HepG2 (cell line): ENCODE data around the gene PEX14. TPM values are rescaled to one million over a fixed set of nuclear protein-coding genes. Genes with fewer than 3 reads are reported as not detected.

Source experiments
- DPF2 ChIP-seq: sonication (generic); formaldehyde crosslinking; IDR thresholded peaks from 2 replicates; pipeline ENCODE4 v1.4.0; 2020; ENCODE audit warnings: mild to moderate bottlenecking, low read depth, missing genetic modification reagents, borderline replicate concordance
- JUND ChIP-seq: sonication (generic); formaldehyde crosslinking; IDR thresholded peaks from 2 replicates; pipeline ENCODE4 v1.8.0; 2022; ENCODE audit warnings: mild to moderate bottlenecking, missing genetic modification reagents
- MTA3 ChIP-seq: sonication (generic); formaldehyde crosslinking; IDR thresholded peaks from 2 replicates; pipeline ENCODE4 v1.4.0; 2020; ENCODE audit warnings: missing genetic modification reagents
- NFE2 ChIP-seq: sonication (generic); formaldehyde crosslinking; IDR thresholded peaks from 2 replicates; pipeline ENCODE4 v1.4.0; 2020; ENCODE audit warnings: missing genetic modification reagents
- NFKBIZ ChIP-seq: IDR thresholded peaks from 2 replicates; pipeline ENCODE4 v1.6.1; 2018; ENCODE audit warnings: missing genetic modification reagents, missing compliant biosample characterization
- NR2F1 ChIP-seq, 2 experiments: fragments of 450-650 bp in 1 of 2; formaldehyde crosslinking in 1 of 2; IDR thresholded peaks; 2 replicates each; pipeline versions ENCODE4 v1.5.0 to v1.6.1; 2016 to 2020; ENCODE audit warnings: mild to moderate bottlenecking in 1 of 2, missing compliant biosample characterization in 1 of 2, missing genetic modification reagents in 1 of 2, moderate library complexity in 1 of 2
- ZBTB21 ChIP-seq: sonication (generic); formaldehyde crosslinking; IDR thresholded peaks from 2 replicates; pipeline ENCODE4 v1.4.0; 2020; ENCODE audit warnings: missing genetic modification reagents
- ZBTB42 ChIP-seq: sonication (generic); formaldehyde crosslinking; IDR thresholded peaks from 2 replicates; pipeline ENCODE4 v1.5.0; 2020; ENCODE audit warnings: mild to moderate bottlenecking, missing genetic modification reagents
- ZFP36 ChIP-seq: fragments of 150-350 bp; IDR thresholded peaks from 2 replicates; pipeline ENCODE4 v1.6.1; 2018; ENCODE audit warnings: borderline replicate concordance, low read length, low read depth; ENCODE audit not compliant: partially characterized antibody
- ZNF12 ChIP-seq: sonication (generic); formaldehyde crosslinking; IDR thresholded peaks from 2 replicates; pipeline ENCODE4 v1.5.0; 2020; ENCODE audit warnings: missing genetic modification reagents
- ZNF24 ChIP-seq: fragments of 450-650 bp; IDR thresholded peaks from 2 replicates; pipeline ENCODE4 v1.6.1; 2017; ENCODE audit warnings: antibody characterized with exemption, mild to moderate bottlenecking
- ZNF562 ChIP-seq: sonication (generic); formaldehyde crosslinking; IDR thresholded peaks from 2 replicates; pipeline ENCODE4 v1.8.0; 2022; ENCODE audit warnings: missing genetic modification reagents, borderline replicate concordance
- ZNF572 ChIP-seq: sonication (generic); formaldehyde crosslinking; IDR thresholded peaks from 2 replicates; pipeline ENCODE4 v1.5.1; 2020; ENCODE audit warnings: mild to moderate bottlenecking, missing genetic modification reagents
- ZNF598 ChIP-seq: sonication (generic); formaldehyde crosslinking; IDR thresholded peaks from 2 replicates; pipeline ENCODE4 v1.5.1; 2020; ENCODE audit warnings: mild to moderate bottlenecking, missing genetic modification reagents, borderline replicate concordance
- ZNF747 ChIP-seq: sonication (generic); formaldehyde crosslinking; IDR thresholded peaks from 2 replicates; pipeline ENCODE4 v1.8.1; 2023; ENCODE audit warnings: missing genetic modification reagents, mild to moderate bottlenecking, borderline replicate concordance
- ZSCAN31 ChIP-seq: sonication (generic); formaldehyde crosslinking; IDR thresholded peaks from 2 replicates; pipeline ENCODE4 v1.5.0; 2020; ENCODE audit warnings: low read depth, mild to moderate bottlenecking, missing genetic modification reagents
- polyA plus RNA-seq, 8 experiments: library from polyadenylated mRNA; depleted of rRNA in 3 of 8; stranded (reverse) in 7 of 8; unstranded in 1 of 8; fragments of >200 nt; fragmentation: Illumina TruSeq in 4 of 8; extraction: Trizol in 4 of 8; gene quantifications; 2 replicates each; pipeline versions ENCODE4 v1.2.1 to v1.2.3, GENCODE V29; 2011 to 2016; ENCODE audit warnings: low read depth in 4 of 8, missing spikeins in 1 of 8, mixed read lengths in 1 of 8; ENCODE audit not compliant: insufficient read depth in 1 of 8
- total RNA-seq, 5 experiments: library from RNA; depleted of rRNA; stranded (reverse); fragments of >200 nt; fragmentation: Illumina TruSeq; extraction: Trizol; gene quantifications; 2 replicates each; pipeline ENCODE4 v1.2.3, GENCODE V29; 2016; ENCODE audit warnings: low read depth in 1 of 5
- TF ChIP-seq, protein P1 (sequence below): IDR thresholded peaks from 2 replicates; pipeline ENCODE4 v1.6.1; 2016
- TF ChIP-seq, protein P2 (sequence below): sonication (generic); formaldehyde crosslinking; IDR thresholded peaks from 2 replicates; pipeline ENCODE4 v1.9.0; 2021; ENCODE audit warnings: missing genetic modification reagents, borderline replicate concordance
- TF ChIP-seq, protein P3 (sequence below): sonication (generic); formaldehyde crosslinking; IDR thresholded peaks from 2 replicates; pipeline ENCODE4 v1.8.0; 2022; ENCODE audit warnings: missing genetic modification reagents, low read depth, mild to moderate bottlenecking, borderline replicate concordance
- TF ChIP-seq, protein P4 (sequence below): sonication (generic); formaldehyde crosslinking; IDR thresholded peaks from 2 replicates; pipeline ENCODE4 v1.5.0; 2020; ENCODE audit warnings: mild to moderate bottlenecking, missing genetic modification reagents, borderline replicate concordance
- TF ChIP-seq, protein P5 (sequence below): sonication (generic); formaldehyde crosslinking; IDR thresholded peaks from 2 replicates; pipeline ENCODE4 v1.8.0; 2022; ENCODE audit warnings: missing genetic modification reagents, mild to moderate bottlenecking, moderate library complexity, borderline replicate concordance

The PEX14 gene
- total and polyA plus RNA-seq, 2 of the 13 experiments (the other 11 are each of a cell fraction or from before 2014, with no cell fraction given), result 6.5 to 9.9 TPM

DNA sequence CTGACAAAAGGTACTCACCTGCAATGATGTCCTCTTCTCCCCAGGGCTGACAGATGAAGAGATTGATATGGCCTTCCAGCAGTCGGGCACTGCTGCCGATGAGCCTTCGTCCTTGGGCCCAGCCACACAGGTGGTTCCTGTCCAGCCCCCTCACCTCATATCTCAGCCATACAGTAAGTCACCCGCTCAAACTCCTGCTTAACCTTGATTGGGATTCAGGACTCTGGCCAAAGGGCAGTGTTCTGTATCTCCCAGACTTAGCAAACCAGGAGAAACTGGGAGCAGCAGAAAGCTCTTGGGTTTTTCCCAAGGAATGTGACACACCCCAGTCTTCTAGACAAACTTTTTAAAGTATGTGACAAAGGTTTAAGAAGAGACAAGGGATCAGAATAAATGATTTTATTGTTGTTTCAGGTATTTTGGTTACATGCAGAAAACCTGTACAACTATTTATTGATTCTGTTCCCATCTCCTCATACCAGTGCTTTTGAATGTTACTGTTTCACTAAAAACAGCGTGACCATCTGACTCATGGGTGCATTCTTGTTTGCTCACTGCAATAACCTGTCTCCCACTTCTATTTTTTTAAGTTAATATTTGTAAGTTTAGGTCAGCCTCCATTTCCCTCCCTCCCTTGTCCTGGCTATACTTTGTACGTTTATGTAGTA lies 124.6 kb downstream of the PEX14 start (continued):
- TF ChIP-seq, protein P1, sequence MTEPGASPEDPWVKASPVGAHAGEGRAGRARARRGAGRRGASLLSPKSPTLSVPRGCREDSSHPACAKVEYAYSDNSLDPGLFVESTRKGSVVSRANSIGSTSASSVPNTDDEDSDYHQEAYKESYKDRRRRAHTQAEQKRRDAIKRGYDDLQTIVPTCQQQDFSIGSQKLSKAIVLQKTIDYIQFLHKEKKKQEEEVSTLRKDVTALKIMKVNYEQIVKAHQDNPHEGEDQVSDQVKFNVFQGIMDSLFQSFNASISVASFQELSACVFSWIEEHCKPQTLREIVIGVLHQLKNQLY (CRISPR knock-in tag), result 0 out of 2 replicates have a peak, but pooled peaks have one; percentile 16
- TF ChIP-seq, protein P2, sequence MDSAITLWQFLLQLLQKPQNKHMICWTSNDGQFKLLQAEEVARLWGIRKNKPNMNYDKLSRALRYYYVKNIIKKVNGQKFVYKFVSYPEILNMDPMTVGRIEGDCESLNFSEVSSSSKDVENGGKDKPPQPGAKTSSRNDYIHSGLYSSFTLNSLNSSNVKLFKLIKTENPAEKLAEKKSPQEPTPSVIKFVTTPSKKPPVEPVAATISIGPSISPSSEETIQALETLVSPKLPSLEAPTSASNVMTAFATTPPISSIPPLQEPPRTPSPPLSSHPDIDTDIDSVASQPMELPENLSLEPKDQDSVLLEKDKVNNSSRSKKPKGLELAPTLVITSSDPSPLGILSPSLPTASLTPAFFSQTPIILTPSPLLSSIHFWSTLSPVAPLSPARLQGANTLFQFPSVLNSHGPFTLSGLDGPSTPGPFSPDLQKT, result no peak
- TF ChIP-seq ZNF572 (CRISPR knock-in tag) (no peak), NFE2 (CRISPR knock-in tag) (no peak), ZNF12 (CRISPR knock-in tag) (no peak), MTA3 (no peak), ZNF598 (peak; percentile 50; the same call in 1 of the 2 replicates), ZBTB21 (no peak), ZNF24 (no peak), ZNF562 (CRISPR knock-in tag) (no peak), ZFP36 (no peak), DPF2 (peak; percentile 60; the same call in 1 of the 2 replicates), JUND (CRISPR knock-in tag) (0 out of 2 replicates have a peak, but pooled peaks have one; percentile 13), NR2F1 (CRISPR knock-in tag; IDR thresholded peaks at IDR 0.05) (no peak), NFKBIZ (no peak), ZSCAN31 (CRISPR knock-in tag) (0 out of 2 replicates have a peak, but pooled peaks have one; percentile 51), ZBTB42 (no peak), ZNF747 (CRISPR knock-in tag) (no peak)
- TF ChIP-seq, protein P3, sequence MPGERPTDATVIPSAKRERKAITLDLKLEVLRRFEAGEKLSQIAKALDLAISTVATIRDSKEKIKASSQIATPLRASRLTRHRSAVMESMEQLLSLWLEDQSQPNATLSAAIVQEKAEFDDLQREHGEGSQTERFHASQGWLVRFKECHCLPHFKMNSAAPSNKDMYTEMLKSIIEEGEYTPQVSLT (CRISPR knock-in tag), result no peak
- TF ChIP-seq, protein P4, sequence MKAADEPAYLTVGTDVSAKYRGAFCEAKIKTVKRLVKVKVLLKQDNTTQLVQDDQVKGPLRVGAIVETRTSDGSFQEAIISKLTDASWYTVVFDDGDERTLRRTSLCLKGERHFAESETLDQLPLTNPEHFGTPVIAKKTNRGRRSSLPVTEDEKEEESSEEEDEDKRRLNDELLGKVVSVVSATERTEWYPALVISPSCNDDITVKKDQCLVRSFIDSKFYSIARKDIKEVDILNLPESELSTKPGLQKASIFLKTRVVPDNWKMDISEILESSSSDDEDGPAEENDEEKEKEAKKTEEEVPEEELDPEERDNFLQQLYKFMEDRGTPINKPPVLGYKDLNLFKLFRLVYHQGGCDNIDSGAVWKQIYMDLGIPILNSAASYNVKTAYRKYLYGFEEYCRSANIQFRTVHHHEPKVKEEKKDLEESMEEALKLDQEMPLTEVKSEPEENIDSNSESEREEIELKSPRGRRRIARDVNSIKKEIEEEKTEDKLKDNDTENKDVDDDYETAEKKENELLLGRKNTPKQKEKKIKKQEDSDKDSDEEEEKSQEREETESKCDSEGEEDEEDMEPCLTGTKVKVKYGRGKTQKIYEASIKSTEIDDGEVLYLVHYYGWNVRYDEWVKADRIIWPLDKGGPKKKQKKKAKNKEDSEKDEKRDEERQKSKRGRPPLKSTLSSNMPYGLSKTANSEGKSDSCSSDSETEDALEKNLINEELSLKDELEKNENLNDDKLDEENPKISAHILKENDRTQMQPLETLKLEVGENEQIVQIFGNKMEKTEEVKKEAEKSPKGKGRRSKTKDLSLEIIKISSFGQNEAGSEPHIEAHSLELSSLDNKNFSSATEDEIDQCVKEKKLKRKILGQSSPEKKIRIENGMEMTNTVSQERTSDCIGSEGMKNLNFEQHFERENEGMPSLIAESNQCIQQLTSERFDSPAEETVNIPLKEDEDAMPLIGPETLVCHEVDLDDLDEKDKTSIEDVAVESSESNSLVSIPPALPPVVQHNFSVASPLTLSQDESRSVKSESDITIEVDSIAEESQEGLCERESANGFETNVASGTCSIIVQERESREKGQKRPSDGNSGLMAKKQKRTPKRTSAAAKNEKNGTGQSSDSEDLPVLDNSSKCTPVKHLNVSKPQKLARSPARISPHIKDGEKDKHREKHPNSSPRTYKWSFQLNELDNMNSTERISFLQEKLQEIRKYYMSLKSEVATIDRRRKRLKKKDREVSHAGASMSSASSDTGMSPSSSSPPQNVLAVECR (CRISPR knock-in tag), result peak; percentile 18; the same call in 1 of the 2 replicates
- TF ChIP-seq, protein P5, sequence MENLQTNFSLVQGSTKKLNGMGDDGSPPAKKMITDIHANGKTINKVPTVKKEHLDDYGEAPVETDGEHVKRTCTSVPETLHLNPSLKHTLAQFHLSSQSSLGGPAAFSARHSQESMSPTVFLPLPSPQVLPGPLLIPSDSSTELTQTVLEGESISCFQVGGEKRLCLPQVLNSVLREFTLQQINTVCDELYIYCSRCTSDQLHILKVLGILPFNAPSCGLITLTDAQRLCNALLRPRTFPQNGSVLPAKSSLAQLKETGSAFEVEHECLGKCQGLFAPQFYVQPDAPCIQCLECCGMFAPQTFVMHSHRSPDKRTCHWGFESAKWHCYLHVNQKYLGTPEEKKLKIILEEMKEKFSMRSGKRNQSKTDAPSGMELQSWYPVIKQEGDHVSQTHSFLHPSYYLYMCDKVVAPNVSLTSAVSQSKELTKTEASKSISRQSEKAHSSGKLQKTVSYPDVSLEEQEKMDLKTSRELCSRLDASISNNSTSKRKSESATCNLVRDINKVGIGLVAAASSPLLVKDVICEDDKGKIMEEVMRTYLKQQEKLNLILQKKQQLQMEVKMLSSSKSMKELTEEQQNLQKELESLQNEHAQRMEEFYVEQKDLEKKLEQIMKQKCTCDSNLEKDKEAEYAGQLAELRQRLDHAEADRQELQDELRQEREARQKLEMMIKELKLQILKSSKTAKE, result 0 out of 2 replicates have a peak, but pooled peaks have one; percentile 20
